Glutamatergic neuron (in vitro differentiated cells): ENCODE measurements around the gene HS3ST2. TPM values are rescaled to one million over a fixed set of nuclear protein-coding genes. Genes with fewer than 3 reads are reported as not detected.

Experiments used
- DNase-seq: peaks from one replicate; pipeline ENCODE4 v3.0.0; 2022
- H3K27ac Mint-ChIP-seq: one replicate; pipeline ENCODE4 v1.8.0; 2020; ENCODE audit warnings: mild to moderate bottlenecking, mixed read lengths, inconsistent platforms; ENCODE audit not compliant: unreplicated experiment
- H3K27me3 Mint-ChIP-seq: one replicate; pipeline ENCODE4 v1.8.0; 2020; ENCODE audit warnings: mild to moderate bottlenecking, moderate library complexity, mixed read lengths, inconsistent platforms; ENCODE audit not compliant: unreplicated experiment
- H3K36me3 Mint-ChIP-seq: one replicate; pipeline ENCODE4 v1.8.0; 2020; ENCODE audit warnings: mild to moderate bottlenecking, mixed read lengths, inconsistent platforms; ENCODE audit not compliant: unreplicated experiment
- H3K4me1 Mint-ChIP-seq: one replicate; pipeline ENCODE4 v1.8.0; 2020; ENCODE audit warnings: mild to moderate bottlenecking, low read depth, mixed read lengths, inconsistent platforms; ENCODE audit not compliant: unreplicated experiment
- H3K4me3 Mint-ChIP-seq: one replicate; pipeline ENCODE4 v1.8.0; 2020; ENCODE audit warnings: mild to moderate bottlenecking, mixed read lengths, inconsistent platforms; ENCODE audit not compliant: unreplicated experiment
- H3K9me3 Mint-ChIP-seq: one replicate; pipeline ENCODE4 v1.8.0; 2020; ENCODE audit warnings: mild to moderate bottlenecking, moderate library complexity, mixed read lengths, inconsistent platforms; ENCODE audit not compliant: unreplicated experiment
- total RNA-seq: library from RNA; stranded (reverse); fragmentation: NEBNext Ultra II Directional; extraction: Animal tissue kit (Norgen Biotek cat#: 25700); gene quantifications from one replicate; pipeline ENCODE4 v1.2.1, GENCODE V29; 2021; ENCODE audit not compliant: unreplicated experiment
- TF ChIP-seq, protein P1 (sequence below): fragments of 200-600 bp; sonication (generic); IDR thresholded peaks from one replicate; pipeline ENCODE4 v1.5.0; 2021; ENCODE audit not compliant: partially characterized antibody, unreplicated experiment

The HS3ST2 gene
- total RNA-seq, 1 donor from 2014 or later = 32.5 TPM

- H3K27ac Mint-ChIP-seq = no peak overlapping the region
- peaks cover 2% of the 10 kb centered on the region for H3K9me3 Mint-ChIP-seq
- H3K36me3 Mint-ChIP-seq = peaks cover 5% of the 10 kb centered on the region
- TF ChIP-seq, protein P1, sequence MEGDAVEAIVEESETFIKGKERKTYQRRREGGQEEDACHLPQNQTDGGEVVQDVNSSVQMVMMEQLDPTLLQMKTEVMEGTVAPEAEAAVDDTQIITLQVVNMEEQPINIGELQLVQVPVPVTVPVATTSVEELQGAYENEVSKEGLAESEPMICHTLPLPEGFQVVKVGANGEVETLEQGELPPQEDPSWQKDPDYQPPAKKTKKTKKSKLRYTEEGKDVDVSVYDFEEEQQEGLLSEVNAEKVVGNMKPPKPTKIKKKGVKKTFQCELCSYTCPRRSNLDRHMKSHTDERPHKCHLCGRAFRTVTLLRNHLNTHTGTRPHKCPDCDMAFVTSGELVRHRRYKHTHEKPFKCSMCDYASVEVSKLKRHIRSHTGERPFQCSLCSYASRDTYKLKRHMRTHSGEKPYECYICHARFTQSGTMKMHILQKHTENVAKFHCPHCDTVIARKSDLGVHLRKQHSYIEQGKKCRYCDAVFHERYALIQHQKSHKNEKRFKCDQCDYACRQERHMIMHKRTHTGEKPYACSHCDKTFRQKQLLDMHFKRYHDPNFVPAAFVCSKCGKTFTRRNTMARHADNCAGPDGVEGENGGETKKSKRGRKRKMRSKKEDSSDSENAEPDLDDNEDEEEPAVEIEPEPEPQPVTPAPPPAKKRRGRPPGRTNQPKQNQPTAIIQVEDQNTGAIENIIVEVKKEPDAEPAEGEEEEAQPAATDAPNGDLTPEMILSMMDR = no peak
- no peak for DNase-seq
- H3K27me3 Mint-ChIP-seq = peaks cover 5% of the 10 kb centered on the region
- H3K4me3 Mint-ChIP-seq = no peak overlapping the region
- peaks cover 4% of the 10 kb centered on the region for H3K4me1 Mint-ChIP-seq
Observed at GRCh38 chr16:22789281-22789945, 24.5 kb upstream of the HS3ST2 start.

- H3K27ac Mint-ChIP-seq = no peak overlapping the region
- H3K9me3 Mint-ChIP-seq = peaks cover 2% of the 10 kb centered on the region
- H3K4me3 Mint-ChIP-seq = no peak overlapping the region
- peaks cover 2% of the 10 kb centered on the region for H3K4me1 Mint-ChIP-seq
- TF ChIP-seq, protein P1 = no peak
- no peaks in the 10 kb centered on the region for H3K27me3 Mint-ChIP-seq
- no peak for DNase-seq
- H3K36me3 Mint-ChIP-seq = peaks cover 12% of the 10 kb centered on the region
Observed at GRCh38 chr16:22797551-22797950, 16.4 kb upstream of the HS3ST2 start.

DNA sequence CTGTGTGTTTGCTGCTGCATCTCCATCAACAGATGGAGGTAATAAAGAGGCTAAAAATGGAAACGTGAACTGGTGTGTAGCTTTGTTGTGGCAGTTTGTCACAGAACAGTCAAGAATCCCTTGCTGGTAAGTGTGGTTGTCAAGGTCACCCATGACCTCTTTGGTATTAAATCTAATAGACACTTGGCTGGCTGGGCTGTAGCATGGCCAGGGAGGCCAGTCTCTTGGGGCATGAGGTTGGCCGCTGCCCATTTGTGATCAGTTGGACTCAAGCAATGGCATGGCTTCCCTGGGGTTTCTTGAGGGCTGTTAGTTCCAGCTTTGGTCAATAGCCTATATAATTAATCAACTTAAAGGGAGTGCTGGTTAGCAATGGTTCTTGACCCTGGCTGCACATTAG is 14.8 kb upstream of the HS3ST2 start:
- TF ChIP-seq, protein P1 = no peak
- Mint-ChIP-seq H3K9me3 (no peaks in the 10 kb centered on the region), H3K4me3 (no peak overlapping the region), H3K27me3 (no peaks in the 10 kb centered on the region), H3K27ac (no peak overlapping the region), H3K36me3 (peaks cover 19% of the 10 kb centered on the region), H3K4me1 (peaks cover 2% of the 10 kb centered on the region)
- peak; percentile 41 for DNase-seq

GRCh38 chr16:22804893-22805292 is 9.1 kb upstream of the HS3ST2 start:
- peaks cover 7% of the 10 kb centered on the region for H3K36me3 Mint-ChIP-seq
- no peak for DNase-seq
- H3K27me3 Mint-ChIP-seq = no peaks in the 10 kb centered on the region
- H3K4me1 Mint-ChIP-seq = no peaks in the 10 kb centered on the region
- H3K9me3 Mint-ChIP-seq = no peaks in the 10 kb centered on the region
- no peak overlapping the region for H3K4me3 Mint-ChIP-seq
- TF ChIP-seq, protein P1 = no peak
- no peak overlapping the region for H3K27ac Mint-ChIP-seq

DNA sequence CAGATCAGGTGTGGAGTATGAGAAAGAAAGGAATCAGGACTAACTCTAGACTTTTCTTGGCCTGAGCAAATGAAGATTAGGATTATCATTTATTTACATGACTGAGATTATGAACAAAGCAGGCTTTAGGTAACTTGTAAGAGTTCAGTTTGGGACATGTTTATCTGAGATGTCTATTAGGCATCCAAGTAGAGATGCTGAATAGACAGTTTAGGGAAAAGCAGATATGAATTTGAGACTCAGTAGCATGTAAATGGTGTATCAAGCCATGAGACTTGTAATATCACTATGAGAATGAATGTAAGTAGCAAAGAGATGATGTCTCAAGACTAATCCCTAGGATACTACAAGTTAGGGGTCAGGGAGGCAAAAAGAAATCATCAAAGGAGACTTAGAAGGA is 8.6 kb upstream of the HS3ST2 start:
- Mint-ChIP-seq H3K36me3 (peaks cover 7% of the 10 kb centered on the region), H3K9me3 (no peaks in the 10 kb centered on the region), H3K4me3 (no peak overlapping the region), H3K27ac (no peak overlapping the region), H3K4me1 (no peaks in the 10 kb centered on the region), H3K27me3 (no peaks in the 10 kb centered on the region)
- TF ChIP-seq, protein P1 = no peak
- no peak for DNase-seq
